GM12801 (cell line): ENCODE data around the gene APOO.

Source experiments
- CTCF ChIP-seq: IDR thresholded peaks from one replicate; pipeline ENCODE4 v1.5.1; 2011; ENCODE audit warnings: control low read depth; ENCODE audit not compliant: insufficient read length; ENCODE audit errors: extremely low read depth

APOO gene

GRCh38 chrX:23919706-23920320 lies 12.1 kb upstream of the APOO start:
- TF ChIP-seq CTCF: no peak

GRCh38 chrX:23919148-23919547 lies 11.4 kb upstream of the APOO start:
- no peak for TF ChIP-seq CTCF

GRCh38 chrX:23911126-23911835 lies 3.5 kb upstream of the APOO start:
- TF ChIP-seq CTCF: no peak

GRCh38 chrX:23908219-23909004 lies 674 bp upstream of the APOO start:
- no peak for TF ChIP-seq CTCF

GRCh38 chrX:23907111-23907497 lies 634 bp downstream of the APOO start:
- TF ChIP-seq CTCF: no peak

- no peak for TF ChIP-seq CTCF
Measured at GRCh38 chrX:23904096-23904495, 3.6 kb downstream of the APOO start.

GRCh38 chrX:23902419-23902818 lies 5.3 kb downstream of the APOO start:
- no peak for TF ChIP-seq CTCF
